ENCODE results near the gene SF3B3.

DNA sequence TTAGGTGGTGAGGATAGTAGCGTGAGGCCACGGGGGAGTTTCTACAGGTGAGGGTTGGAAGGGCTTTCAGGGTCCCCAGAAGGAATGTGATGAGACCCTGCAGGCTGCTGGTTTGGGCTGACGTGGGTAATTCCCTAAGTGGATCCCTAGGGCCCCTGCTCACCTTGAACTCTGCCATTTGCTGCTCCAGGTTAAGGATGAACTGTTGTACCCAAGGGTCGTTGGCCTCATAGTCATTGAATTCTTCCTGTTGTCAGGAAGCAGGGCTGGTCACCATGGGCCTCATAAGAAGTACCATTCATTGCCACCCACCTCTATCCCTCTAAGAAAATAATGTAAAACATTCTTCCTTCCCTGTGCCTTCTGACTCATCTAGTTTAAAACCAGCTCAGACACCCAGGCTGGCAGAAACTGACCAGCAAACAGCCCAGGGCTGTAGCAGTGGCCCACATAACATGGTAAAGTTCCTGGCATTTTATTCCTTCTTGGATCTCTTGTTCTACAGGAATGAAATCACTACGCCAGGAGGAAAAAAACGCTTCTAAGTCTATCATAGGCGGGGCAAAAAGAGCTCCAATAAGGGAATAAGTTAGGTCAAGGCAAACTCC lies 41.6 kb upstream of the SF3B3 start:
- TF ChIP-seq, protein P1, sequence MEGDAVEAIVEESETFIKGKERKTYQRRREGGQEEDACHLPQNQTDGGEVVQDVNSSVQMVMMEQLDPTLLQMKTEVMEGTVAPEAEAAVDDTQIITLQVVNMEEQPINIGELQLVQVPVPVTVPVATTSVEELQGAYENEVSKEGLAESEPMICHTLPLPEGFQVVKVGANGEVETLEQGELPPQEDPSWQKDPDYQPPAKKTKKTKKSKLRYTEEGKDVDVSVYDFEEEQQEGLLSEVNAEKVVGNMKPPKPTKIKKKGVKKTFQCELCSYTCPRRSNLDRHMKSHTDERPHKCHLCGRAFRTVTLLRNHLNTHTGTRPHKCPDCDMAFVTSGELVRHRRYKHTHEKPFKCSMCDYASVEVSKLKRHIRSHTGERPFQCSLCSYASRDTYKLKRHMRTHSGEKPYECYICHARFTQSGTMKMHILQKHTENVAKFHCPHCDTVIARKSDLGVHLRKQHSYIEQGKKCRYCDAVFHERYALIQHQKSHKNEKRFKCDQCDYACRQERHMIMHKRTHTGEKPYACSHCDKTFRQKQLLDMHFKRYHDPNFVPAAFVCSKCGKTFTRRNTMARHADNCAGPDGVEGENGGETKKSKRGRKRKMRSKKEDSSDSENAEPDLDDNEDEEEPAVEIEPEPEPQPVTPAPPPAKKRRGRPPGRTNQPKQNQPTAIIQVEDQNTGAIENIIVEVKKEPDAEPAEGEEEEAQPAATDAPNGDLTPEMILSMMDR (conservative IDR thresholded peaks at IDR 0.05 in 1 of 2, IDR thresholded peaks at IDR 0.05 in 1 of 2; ENCODE audit: low read depth in 1 of 2, low read length in 2 of 2), result no peak
- TF ChIP-seq EZH2 (IDR thresholded peaks at IDR 0.05; ENCODE audit: low read length, missing control alignments), result no peak
